Endodermal cell (in vitro differentiated cells): ENCODE results near the gene WFDC10B. TPM values are rescaled to one million over a fixed set of nuclear protein-coding genes. Genes with fewer than 3 reads are reported as not detected.
"Not testable (repeated sequence)": the region's sequence is repeated elsewhere in the genome, so short reads cannot be mapped to it uniquely, and the experiment has no call there.

Source experiments
- DNase-seq: peaks from one replicate; pipeline ENCODE4 v3.0.0-alpha.2; 2017
- H3K27ac ChIP-seq: 2 replicates; pipeline ENCODE4 v1.5.1; 2013; ENCODE audit warnings: mild to moderate bottlenecking, low read depth, low read length, moderate library complexity
- H3K27me3 ChIP-seq: 2 replicates; pipeline ENCODE4 v1.6.1; 2013; ENCODE audit warnings: mild to moderate bottlenecking, low read length, moderate library complexity; ENCODE audit not compliant: insufficient read depth, control insufficient read depth, poor library complexity, severe bottlenecking
- H3K36me3 ChIP-seq: 2 replicates; pipeline ENCODE4 v1.7.0; 2013; ENCODE audit warnings: mild to moderate bottlenecking, low read length, moderate library complexity; ENCODE audit not compliant: control insufficient read depth, insufficient read depth
- H3K4me1 ChIP-seq: one replicate; pipeline ENCODE4 v1.7.0; 2013; ENCODE audit warnings: low read length; ENCODE audit not compliant: control insufficient read depth, insufficient read depth
- H3K4me3 ChIP-seq: 2 replicates; pipeline ENCODE4 v1.5.1; 2013; ENCODE audit warnings: mild to moderate bottlenecking, low read length, moderate library complexity
- H3K9ac ChIP-seq: 2 replicates; pipeline ENCODE4 v1.6.1; 2013; ENCODE audit warnings: mild to moderate bottlenecking, low read length, moderate library complexity; ENCODE audit not compliant: poor library complexity, severe bottlenecking; ENCODE audit errors: extremely low read depth
- H3K9me3 ChIP-seq: 2 replicates; pipeline ENCODE4 v1.6.1; 2013; ENCODE audit warnings: mild to moderate bottlenecking, low read length, moderate library complexity; ENCODE audit not compliant: control insufficient read depth
- H3K27ac Mint-ChIP-seq: 2 replicates; pipeline ENCODE4 v1.8.0; 2020; ENCODE audit warnings: mixed read lengths
- H3K27me3 Mint-ChIP-seq: 2 replicates; pipeline ENCODE4 v1.8.0; 2021; ENCODE audit warnings: mild to moderate bottlenecking, mixed read lengths; ENCODE audit not compliant: insufficient read depth
- H3K36me3 Mint-ChIP-seq: 2 replicates; pipeline ENCODE4 v1.8.0; 2020; ENCODE audit warnings: low read depth, mixed read lengths
- H3K4me1 Mint-ChIP-seq: 2 replicates; pipeline ENCODE4 v1.8.0; 2020; ENCODE audit warnings: mixed read lengths
- H3K4me3 Mint-ChIP-seq: 2 replicates; pipeline ENCODE4 v1.8.0; 2020; ENCODE audit warnings: mild to moderate bottlenecking, moderate library complexity, mixed read lengths
- H3K9me3 Mint-ChIP-seq: 2 replicates; pipeline ENCODE4 v1.8.0; 2020; ENCODE audit warnings: mild to moderate bottlenecking, mixed read lengths
- CTCF ChIP-seq: fragments of 200-600 bp; sonication (generic); conservative IDR thresholded peaks from 2 replicates; pipeline ENCODE4 v1.5.0; 2021; ENCODE audit warnings: antibody characterized with exemption, mild to moderate bottlenecking
- WGBS, 2 experiments: methylation state at CpG; one replicate each; pipeline versions ENCODE4 v1.1.5 to v1.1.7; 2013; ENCODE audit warnings: missing lambda C conversion rate in 2 of 2, mixed read lengths in 1 of 2; ENCODE audit not compliant: insufficient coverage in 1 of 2, insufficient read length in 1 of 2; 5-methylcytosine and 5-hydroxymethylcytosine counted together
- total RNA-seq, 2 donors: library from RNA; stranded (reverse); fragmentation: NEBNext Ultra II Directional in 1 of 2; extraction: Animal tissue kit (Norgen Biotek cat#: 25700) in 1 of 2; gene quantifications; 2 replicates in 1 of 2; 3 replicates in 1 of 2; pipeline ENCODE4 v1.2.1, GENCODE V29; 2021

The WFDC10B gene
- total RNA-seq, 2 donors from 2014 or later: not detected

GRCh38 chr20:45649312-45649863 is 55.4 kb downstream of the WFDC10B start:
- H3K4me1 Mint-ChIP-seq: no peaks in the 10 kb centered on the region
- no peaks in the 10 kb centered on the region for H3K27me3 Mint-ChIP-seq
- no peak for TF ChIP-seq CTCF
- 88 to 90% methylated on average over 3 to 6 of the region's 6 CpGs for WGBS, 2 experiments
- no peak overlapping the region for H3K4me3 ChIP-seq
- H3K4me3 Mint-ChIP-seq: no peak overlapping the region
- DNase-seq: no peak
- H3K36me3 ChIP-seq: no peaks in the 10 kb centered on the region
- H3K27ac Mint-ChIP-seq: no peak overlapping the region
- H3K9me3 ChIP-seq: peaks cover 21% of the 10 kb centered on the region
- no peak overlapping the region for H3K9ac ChIP-seq
- H3K27ac ChIP-seq: no peak overlapping the region
- H3K9me3 Mint-ChIP-seq: peaks cover 47% of the 10 kb centered on the region
- no peaks in the 10 kb centered on the region for H3K4me1 ChIP-seq
- H3K36me3 Mint-ChIP-seq: peaks cover 6% of the 10 kb centered on the region
- no peaks in the 10 kb centered on the region for H3K27me3 ChIP-seq

- no peak overlapping the region for H3K4me3 ChIP-seq
- Mint-ChIP-seq H3K27me3 (no peaks in the 10 kb centered on the region), H3K4me1 (no peaks in the 10 kb centered on the region), H3K9me3 (peaks cover 43% of the 10 kb centered on the region), H3K27ac (no peak overlapping the region), H3K4me3 (no peak overlapping the region), H3K36me3 (peaks cover 6% of the 10 kb centered on the region)
- no peaks in the 10 kb centered on the region for H3K36me3 ChIP-seq
- no peak for TF ChIP-seq CTCF
- DNase-seq: no peak
- no peaks in the 10 kb centered on the region for H3K27me3 ChIP-seq
- WGBS, 2 experiments: 100% methylated on average over 1 of the region's 1 CpG; no CpG with 5 or more reads in 1 of the 2 experiments
- H3K9ac ChIP-seq: no peak overlapping the region
- H3K27ac ChIP-seq: no peak overlapping the region
- H3K9me3 ChIP-seq: peaks cover 21% of the 10 kb centered on the region
- no peaks in the 10 kb centered on the region for H3K4me1 ChIP-seq
These were observed 57.3 kb downstream of the WFDC10B start for GRCh38 chr20:45647441-45648050.

GRCh38 chr20:45646875-45647274 is 57.9 kb downstream of the WFDC10B start:
- no peak overlapping the region for H3K27ac ChIP-seq
- H3K36me3 Mint-ChIP-seq: peaks cover 6% of the 10 kb centered on the region
- no peak for TF ChIP-seq CTCF
- H3K9ac ChIP-seq: no peak overlapping the region
- H3K27me3 Mint-ChIP-seq: no peaks in the 10 kb centered on the region
- H3K4me1 Mint-ChIP-seq: no peaks in the 10 kb centered on the region
- H3K27me3 ChIP-seq: no peaks in the 10 kb centered on the region
- H3K9me3 Mint-ChIP-seq: peaks cover 36% of the 10 kb centered on the region
- H3K36me3 ChIP-seq: no peaks in the 10 kb centered on the region
- H3K9me3 ChIP-seq: peaks cover 20% of the 10 kb centered on the region
- no peak for DNase-seq
- H3K4me3 ChIP-seq: no peak overlapping the region
- no peak overlapping the region for H3K4me3 Mint-ChIP-seq
- H3K4me1 ChIP-seq: no peaks in the 10 kb centered on the region
- 71 to 98% methylated on average over 1 to 3 of the region's 3 CpGs for WGBS, 2 experiments
- no peak overlapping the region for H3K27ac Mint-ChIP-seq

GRCh38 chr20:45645869-45646268 is 59.0 kb downstream of the WFDC10B start:
- H3K27me3 Mint-ChIP-seq, H3K4me1 Mint-ChIP-seq, H3K27ac ChIP-seq, H3K4me3 ChIP-seq, H3K36me3 Mint-ChIP-seq, DNase-seq, H3K4me1 ChIP-seq, H3K4me3 Mint-ChIP-seq, H3K9ac ChIP-seq, H3K27ac Mint-ChIP-seq, H3K36me3 ChIP-seq, H3K27me3 ChIP-seq: not testable (repeated sequence)
- peaks cover 10% of the 10 kb centered on the region for H3K9me3 ChIP-seq
- H3K9me3 Mint-ChIP-seq: peaks cover 26% of the 10 kb centered on the region
- 89 to 95% methylated on average over 11 to 20 of the region's 28 CpGs for WGBS, 2 experiments

GRCh38 chr20:45641076-45641475 is 63.7 kb downstream of the WFDC10B start:
- not testable (repeated sequence) for H3K27ac Mint-ChIP-seq, H3K36me3 ChIP-seq, H3K4me3 ChIP-seq, H3K27me3 Mint-ChIP-seq, DNase-seq, H3K27ac ChIP-seq, H3K4me3 Mint-ChIP-seq, H3K4me1 ChIP-seq, H3K9me3 Mint-ChIP-seq, H3K36me3 Mint-ChIP-seq, H3K4me1 Mint-ChIP-seq, H3K9me3 ChIP-seq, H3K27me3 ChIP-seq, H3K9ac ChIP-seq
- WGBS, 2 experiments: 87 to 97% methylated on average over 3 to 23 of the region's 24 CpGs
